CD4-positive, alpha-beta T cell treated with Interleukin-1 beta for 1 hour (primary cell): ENCODE measurements around the gene COG5.

Experiments used
- DNase-seq, 2 donors: peaks; one replicate each; pipeline ENCODE4 v3.0.0-alpha.2; 2020 to 2022

Gene COG5

GRCh38 chr7:107387573-107388219 is 176.0 kb downstream of the COG5 start:
- DNase-seq = no peak

- no peak for DNase-seq
Observed at GRCh38 chr7:107387128-107387527, 176.6 kb downstream of the COG5 start.

- no peak for DNase-seq
Observed at GRCh38 chr7:107386548-107387102, 177.1 kb downstream of the COG5 start.

GRCh38 chr7:107384025-107384424 is 179.7 kb downstream of the COG5 start:
- no peak for DNase-seq

- no peak for DNase-seq
Observed at GRCh38 chr7:107383203-107383602, 180.5 kb downstream of the COG5 start.

GRCh38 chr7:107381453-107381852 is 182.3 kb downstream of the COG5 start:
- DNase-seq = no peak

GRCh38 chr7:107373354-107373753 is 190.4 kb downstream of the COG5 start:
- no peak for DNase-seq

GRCh38 chr7:107372298-107372697 is 191.4 kb downstream of the COG5 start:
- no peak for DNase-seq

GRCh38 chr7:107370816-107371215 is 192.9 kb downstream of the COG5 start:
- DNase-seq = no peak

GRCh38 chr7:107364787-107365186 is 198.9 kb downstream of the COG5 start:
- no peak for DNase-seq

GRCh38 chr7:107359520-107360316 is 204.0 kb downstream of the COG5 start:
- no peak for DNase-seq

- no peak for DNase-seq
Observed at GRCh38 chr7:107355616-107356015, 208.1 kb downstream of the COG5 start.

- DNase-seq = no peak
Observed at GRCh38 chr7:107354640-107355039, 209.1 kb downstream of the COG5 start.

GRCh38 chr7:107353701-107354100 is 210.0 kb downstream of the COG5 start:
- no peak for DNase-seq

GRCh38 chr7:107345898-107346297 is 217.8 kb downstream of the COG5 start:
- no peak for DNase-seq

- DNase-seq = no peak
Observed at GRCh38 chr7:107344799-107345198, 218.9 kb downstream of the COG5 start.

GRCh38 chr7:107344286-107344685 is 219.4 kb downstream of the COG5 start:
- DNase-seq = no peak

GRCh38 chr7:107338080-107338479 is 225.6 kb downstream of the COG5 start:
- DNase-seq = no peak

- no peak for DNase-seq
Observed at GRCh38 chr7:107332488-107333269, 231.0 kb downstream of the COG5 start.

GRCh38 chr7:107330478-107330877 is 233.2 kb downstream of the COG5 start:
- no peak for DNase-seq

GRCh38 chr7:107327986-107328569 is 235.6 kb downstream of the COG5 start:
- DNase-seq = no peak

- no peak for DNase-seq
Observed at GRCh38 chr7:107326061-107326460, 237.7 kb downstream of the COG5 start.

GRCh38 chr7:107322015-107322414 is 241.7 kb downstream of the COG5 start:
- DNase-seq = no peak
